Measurements from ENCODE around the gene TXNRD1.

- TF ChIP-seq CTCF (IDR thresholded peaks at IDR 0.05) (no peak), POLR2AphosphoS5 (IDR thresholded peaks at IDR 0.05) (no peak)
These were observed 32.1 kb downstream of the TXNRD1 start for GRCh38 chr12:104247698-104248097.

Measured in prostate gland (tissue), 2 donors.